Trophoblast cell (in vitro differentiated cells and primary cell): ENCODE measurements around the gene CENPX.
A peak's percentile ranks its signal among the peaks of the same experiment; 100 is the strongest.

Experiments used
- DNase-seq, 2 donors: peaks; one replicate each; pipeline ENCODE4 v3.0.0-alpha.2; 2016
- H2AFZ ChIP-seq: 2 replicates; pipeline ENCODE4 v1.6.1; 2013; ENCODE audit warnings: low read length, moderate library complexity, mild to moderate bottlenecking; ENCODE audit not compliant: insufficient read depth, poor library complexity
- H2AK5ac ChIP-seq: 2 replicates; pipeline ENCODE4 v1.6.1; 2013; ENCODE audit warnings: mild to moderate bottlenecking, low read length
- H2BK120ac ChIP-seq: 2 replicates; pipeline ENCODE4 v1.6.1; 2013; ENCODE audit warnings: low read length, mild to moderate bottlenecking, moderate library complexity; ENCODE audit not compliant: insufficient read depth, poor library complexity
- H2BK12ac ChIP-seq: 2 replicates; pipeline ENCODE4 v1.6.1; 2013; ENCODE audit warnings: mild to moderate bottlenecking, low read length, moderate library complexity
- H2BK5ac ChIP-seq: 2 replicates; pipeline ENCODE4 v1.6.1; 2013; ENCODE audit warnings: low read length, low read depth, moderate library complexity, mild to moderate bottlenecking; ENCODE audit not compliant: poor library complexity
- H3K14ac ChIP-seq: 2 replicates; pipeline ENCODE4 v1.6.1; 2013; ENCODE audit warnings: mild to moderate bottlenecking, low read length
- H3K18ac ChIP-seq: 2 replicates; pipeline ENCODE4 v1.6.1; 2013; ENCODE audit warnings: mild to moderate bottlenecking, low read length
- H3K23ac ChIP-seq: 2 replicates; pipeline ENCODE4 v1.6.1; 2013; ENCODE audit warnings: low read length
- H3K27ac ChIP-seq: 2 replicates; pipeline ENCODE4 v1.5.1; 2013; ENCODE audit warnings: low read depth, mild to moderate bottlenecking, inconsistent platforms, low read length, moderate library complexity
- H3K27me3 ChIP-seq: 2 replicates; pipeline ENCODE4 v1.6.1; 2013; ENCODE audit warnings: inconsistent platforms, mild to moderate bottlenecking, low read length, moderate library complexity; ENCODE audit not compliant: insufficient read depth
- H3K36me3 ChIP-seq, 2 experiments: 1 replicate in 1 of 2; 2 replicates in 1 of 2; pipeline ENCODE4 v1.6.1; 2013; ENCODE audit warnings: low read length in 2 of 2, mild to moderate bottlenecking in 2 of 2, moderate library complexity in 1 of 2; ENCODE audit not compliant: insufficient read depth in 2 of 2, control insufficient read depth in 1 of 2
- H3K4ac ChIP-seq: 2 replicates; pipeline ENCODE4 v1.6.1; 2013; ENCODE audit warnings: low read depth, mild to moderate bottlenecking, low read length, moderate library complexity
- H3K4me1 ChIP-seq, 2 experiments: 1 replicate in 1 of 2; 2 replicates in 1 of 2; pipeline ENCODE4 v1.6.1; 2013; ENCODE audit warnings: low read length in 2 of 2, mild to moderate bottlenecking in 2 of 2, moderate library complexity in 1 of 2; ENCODE audit not compliant: insufficient read depth in 2 of 2, control insufficient read depth in 1 of 2
- H3K4me2 ChIP-seq: 2 replicates; pipeline ENCODE4 v1.6.1; 2013; ENCODE audit warnings: inconsistent platforms, mild to moderate bottlenecking, low read length, moderate library complexity
- H3K4me3 ChIP-seq: 2 replicates; pipeline ENCODE4 v1.5.1; 2013; ENCODE audit warnings: mild to moderate bottlenecking, low read depth, low read length, inconsistent platforms
- H3K79me1 ChIP-seq: one replicate; pipeline ENCODE4 v1.6.1; 2013; ENCODE audit warnings: low read length
- H3K79me2 ChIP-seq: 2 replicates; pipeline ENCODE4 v1.6.1; 2013; ENCODE audit warnings: low read length, mild to moderate bottlenecking; ENCODE audit not compliant: control insufficient read depth, insufficient read depth, poor library complexity
- H3K9ac ChIP-seq: 2 replicates; pipeline ENCODE4 v1.6.1; 2013; ENCODE audit warnings: mild to moderate bottlenecking, low read length
- H3K9me3 ChIP-seq: 2 replicates; pipeline ENCODE4 v1.6.1; 2013; ENCODE audit warnings: low read depth, mild to moderate bottlenecking, control low read depth, inconsistent platforms, low read length; ENCODE audit not compliant: insufficient read depth
- H4K12ac ChIP-seq: 2 replicates; pipeline ENCODE4 v1.6.1; 2013; ENCODE audit warnings: low read depth, mild to moderate bottlenecking, low read length, moderate library complexity
- H4K8ac ChIP-seq: 2 replicates; pipeline ENCODE4 v1.6.1; 2013; ENCODE audit warnings: low read depth, mild to moderate bottlenecking, low read length, moderate library complexity
- H4K91ac ChIP-seq: one replicate; pipeline ENCODE4 v1.6.1; 2013; ENCODE audit warnings: low read depth, mild to moderate bottlenecking, low read length, moderate library complexity
- WGBS: extraction: QIAGEN DNeasy Blood & Tissue Kit; methylation state at CpG from one replicate; pipeline ENCODE4 v1.1.7; 2013; ENCODE audit warnings: missing lambda C conversion rate; ENCODE audit not compliant: insufficient read length, insufficient coverage; ENCODE audit errors: extremely low coverage; 5-methylcytosine and 5-hydroxymethylcytosine counted together

Gene CENPX

DNA sequence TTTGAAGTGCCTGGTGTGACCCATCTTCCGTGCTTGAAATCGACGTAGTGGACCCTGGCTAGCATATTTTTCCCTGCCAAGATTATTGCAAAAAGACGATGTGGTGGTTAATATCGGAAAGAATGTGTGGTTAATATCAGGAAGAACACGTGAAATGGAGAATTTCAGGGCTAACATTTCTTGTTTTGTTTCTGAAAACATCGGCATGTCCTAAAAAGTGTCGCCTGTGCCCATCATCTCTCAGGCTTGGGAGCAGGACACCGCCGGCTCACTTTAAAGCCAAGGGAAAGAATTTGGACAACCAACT, 15.2 kb upstream of the CENPX start:
- Histone ChIP-seq H2BK5ac (no peak overlapping the region), H3K4me3 (no peak overlapping the region), H3K23ac (no peak overlapping the region), H3K27ac (no peak overlapping the region), H3K79me2 (peaks cover 5% of the 10 kb centered on the region), H3K18ac (no peak overlapping the region), H2BK12ac (no peak overlapping the region), H4K8ac (no peak overlapping the region), H3K4me2 (peak overlapping the region; percentile 45), H3K79me1 (peaks cover 4% of the 10 kb centered on the region), H4K91ac (no peak overlapping the region), H3K36me3 (peaks cover 6 to 8% of the 10 kb centered on the region in 2 experiments), H3K4me1 (peaks cover 5 to 6% of the 10 kb centered on the region in 2 experiments), H2AK5ac (no peak overlapping the region), H3K9me3 (peaks cover 4% of the 10 kb centered on the region), H2AFZ (no peak overlapping the region), H3K27me3 (no peaks in the 10 kb centered on the region), H3K9ac (no peak overlapping the region), H3K14ac (no peak overlapping the region), H2BK120ac (no peak overlapping the region), H3K4ac (no peak overlapping the region), H4K12ac (no peak overlapping the region)
- DNase-seq = no peak
- no CpG with 5 or more reads among the region's 10 CpGs for WGBS

DNA sequence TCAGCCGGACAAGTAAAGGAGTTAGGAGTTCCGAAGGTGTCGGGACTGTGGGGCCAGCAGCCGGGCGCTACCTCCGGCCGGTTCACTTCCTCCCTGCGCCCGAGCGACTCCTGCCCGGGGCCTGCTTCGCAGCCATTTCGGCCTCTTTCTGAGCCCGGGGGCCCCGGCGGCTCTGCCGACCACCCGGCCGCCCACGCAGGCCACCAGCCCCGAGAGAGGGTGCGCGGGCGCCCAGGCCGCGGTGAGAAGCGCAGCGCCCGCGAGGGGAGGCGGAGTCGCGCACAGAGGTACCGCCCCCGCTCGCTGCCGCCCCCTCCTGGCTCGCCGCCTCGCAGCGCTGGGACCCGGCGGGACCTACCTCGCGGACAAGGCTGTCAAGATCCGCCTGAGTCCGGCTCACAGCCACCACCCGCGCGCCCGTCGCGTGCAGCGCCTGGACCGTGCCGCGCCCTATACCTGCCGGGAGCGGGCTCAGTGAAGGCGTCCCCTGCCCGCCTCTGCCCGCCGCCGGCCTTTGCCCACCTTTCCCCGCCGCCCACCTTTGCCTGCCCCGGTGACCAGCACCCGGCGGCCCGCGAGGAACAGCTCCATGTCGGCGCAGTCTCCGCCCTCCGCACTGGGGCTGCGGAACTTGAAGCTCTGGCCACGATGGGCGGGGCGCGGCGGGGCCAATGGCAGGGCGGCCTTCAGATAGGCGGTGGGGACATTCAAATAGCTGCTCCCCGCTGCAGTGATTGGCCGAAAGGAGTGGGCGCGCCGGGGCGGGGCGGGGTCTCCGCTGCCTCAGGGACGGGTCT, 14.6 kb upstream of the CENPX start, which contains the start of gene DCXR:
Gene DCXR, minus strand, starts transcription at position 606 of the 797 bp plus-strand sequence. Its CDS starts 15 bp downstream, at position 591.
- peaks cover 4% of the 10 kb centered on the region for H3K79me1 ChIP-seq
- H3K27me3 ChIP-seq = no peaks in the 10 kb centered on the region
- H4K91ac ChIP-seq = no peak within 1 kb of the TSS
- no peak within 1 kb of the TSS for H3K4ac ChIP-seq
- H3K9me3 ChIP-seq = no peaks in the 10 kb centered on the region
- no peak within 1 kb of the TSS for H2BK12ac ChIP-seq
- peak within 1 kb of the TSS; percentile 75 for H3K4me3 ChIP-seq
- peak within 1 kb of the TSS; percentile 32 for H2BK5ac ChIP-seq
- peaks cover 5% of the 10 kb centered on the region for H3K79me2 ChIP-seq
- peaks cover 6 to 8% of the 10 kb centered on the region in 2 experiments for H3K36me3 ChIP-seq
- peak within 1 kb of the TSS; percentile 76 for H3K27ac ChIP-seq
- peak within 1 kb of the TSS; percentile 19 for H2BK120ac ChIP-seq
- H3K4me2 ChIP-seq = peak within 1 kb of the TSS; percentile 89
- peak; percentile 96 for DNase-seq
- H4K12ac ChIP-seq = peak within 1 kb of the TSS; percentile 8
- H3K9ac ChIP-seq = peak within 1 kb of the TSS; percentile 67
- peak within 1 kb of the TSS; percentile 81 for H3K14ac ChIP-seq
- peak within 1 kb of the TSS; percentile 45 for H2AK5ac ChIP-seq
- H2AFZ ChIP-seq = peak within 1 kb of the TSS; percentile 51
- H3K4me1 ChIP-seq = peaks cover 5 to 9% of the 10 kb centered on the region in 2 experiments
- peak within 1 kb of the TSS; percentile 47 for H3K18ac ChIP-seq
- H3K23ac ChIP-seq = no peak within 1 kb of the TSS
- WGBS = no CpG with 5 or more reads among the region's 92 CpGs
- peak within 1 kb of the TSS; percentile 64 for H4K8ac ChIP-seq

DNA sequence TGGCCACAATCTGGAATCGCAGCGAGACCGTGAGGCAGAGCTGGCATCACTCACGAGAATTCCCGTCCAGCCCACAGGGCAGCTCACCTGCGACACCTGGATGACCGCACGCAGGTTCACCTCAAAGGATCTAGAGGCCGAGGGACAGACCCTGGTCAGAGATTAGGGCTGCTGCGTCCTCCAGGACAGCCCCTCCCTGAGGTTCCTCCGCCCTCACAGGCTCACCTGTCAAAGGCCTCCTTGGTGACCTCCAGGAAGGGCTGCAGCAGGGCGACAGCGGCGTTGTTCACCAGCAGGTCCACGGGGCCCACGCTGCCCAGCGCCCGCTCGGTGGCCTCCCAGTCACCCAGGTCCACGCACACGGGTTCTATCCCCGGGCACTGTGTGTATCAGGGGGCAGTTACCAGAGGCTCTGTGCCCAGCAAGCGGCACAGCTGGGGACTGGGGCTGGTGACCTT, 14.0 kb upstream of the CENPX start:
- no peak overlapping the region for H2BK12ac ChIP-seq
- peak overlapping the region; percentile 45 for H2AK5ac ChIP-seq
- H3K36me3 ChIP-seq = peaks cover 6 to 8% of the 10 kb centered on the region in 2 experiments
- H4K91ac ChIP-seq = no peak overlapping the region
- peaks cover 5% of the 10 kb centered on the region for H3K79me2 ChIP-seq
- no peaks in the 10 kb centered on the region for H3K9me3 ChIP-seq
- peaks cover 5 to 13% of the 10 kb centered on the region in 2 experiments for H3K4me1 ChIP-seq
- H3K4ac ChIP-seq = no peak overlapping the region
- no CpG with 5 or more reads among the region's 23 CpGs for WGBS
- peak overlapping the region; percentile 33 for H2AFZ ChIP-seq
- peak overlapping the region; percentile 8 for H4K12ac ChIP-seq
- peak overlapping the region; percentile 64 for H4K8ac ChIP-seq
- no peaks in the 10 kb centered on the region for H3K27me3 ChIP-seq
- peak overlapping the region; percentile 81 for H3K14ac ChIP-seq
- DNase-seq = peak in 1 of 2 donors; percentile 40
- H3K4me2 ChIP-seq = peak overlapping the region; percentile 89
- H3K27ac ChIP-seq = peak overlapping the region; percentile 76
- peaks cover 7% of the 10 kb centered on the region for H3K79me1 ChIP-seq
- H3K18ac ChIP-seq = peak overlapping the region; percentile 47
- H2BK120ac ChIP-seq = peak overlapping the region; percentile 19
- peak overlapping the region; percentile 67 for H3K9ac ChIP-seq
- no peak overlapping the region for H3K23ac ChIP-seq
- peak overlapping the region; percentile 75 for H3K4me3 ChIP-seq
- peak overlapping the region; percentile 32 for H2BK5ac ChIP-seq

DNA sequence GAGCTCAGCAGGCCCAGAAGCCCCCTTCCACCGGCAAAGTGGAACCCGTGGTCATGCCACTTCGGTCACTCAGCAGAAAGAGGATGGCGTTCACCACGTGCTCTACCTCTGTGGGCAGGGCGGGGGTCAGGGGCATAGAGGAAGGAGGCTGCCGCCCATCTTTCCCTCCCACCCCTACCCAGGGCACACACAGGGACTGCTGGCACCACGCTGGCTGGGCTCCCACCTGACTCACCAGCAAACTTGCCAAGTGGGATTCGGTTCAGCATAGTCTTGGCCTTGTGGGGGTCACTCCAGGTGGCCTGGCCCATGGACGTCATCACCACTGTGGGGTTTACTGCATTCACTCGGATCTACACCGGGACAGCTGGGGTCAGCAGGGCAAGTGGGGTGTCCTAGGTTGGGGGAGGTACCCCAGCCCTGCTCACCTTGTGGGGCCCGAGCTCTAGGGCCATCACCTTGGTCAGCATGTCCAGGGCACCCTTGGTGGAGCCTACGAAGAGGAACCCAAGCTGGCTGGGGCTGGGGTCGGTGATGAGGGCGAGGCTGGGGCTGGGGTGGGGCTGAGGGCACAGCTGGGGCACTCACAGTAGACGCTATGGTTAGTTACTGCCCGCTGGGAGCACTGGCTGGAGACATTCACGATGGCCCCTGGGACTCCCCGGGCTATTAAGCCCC, 13.4 kb upstream of the CENPX start:
- no peak overlapping the region for H2AK5ac ChIP-seq
- no peak overlapping the region for H4K8ac ChIP-seq
- no peak overlapping the region for H3K4ac ChIP-seq
- no peaks in the 10 kb centered on the region for H3K27me3 ChIP-seq
- no peak overlapping the region for H2AFZ ChIP-seq
- no peak overlapping the region for H4K91ac ChIP-seq
- DNase-seq = no peak
- H3K36me3 ChIP-seq = peaks cover 6 to 8% of the 10 kb centered on the region in 2 experiments
- H3K79me2 ChIP-seq = peaks cover 5% of the 10 kb centered on the region
- no peak overlapping the region for H2BK120ac ChIP-seq
- WGBS = no CpG with 5 or more reads among the region's 20 CpGs
- peak overlapping the region; percentile 89 for H3K4me2 ChIP-seq
- no peak overlapping the region for H3K9ac ChIP-seq
- H3K14ac ChIP-seq = no peak overlapping the region
- peaks cover 8% of the 10 kb centered on the region for H3K79me1 ChIP-seq
- no peaks in the 10 kb centered on the region for H3K9me3 ChIP-seq
- H3K23ac ChIP-seq = no peak overlapping the region
- no peak overlapping the region for H2BK5ac ChIP-seq
- H3K4me3 ChIP-seq = no peak overlapping the region
- peak overlapping the region; percentile 43 for H3K18ac ChIP-seq
- H4K12ac ChIP-seq = no peak overlapping the region
- H3K4me1 ChIP-seq = peaks cover 5 to 13% of the 10 kb centered on the region in 2 experiments
- H3K27ac ChIP-seq = no peak overlapping the region
- H2BK12ac ChIP-seq = no peak overlapping the region
